Measurements from ENCODE around the gene IGSF23.

DNA sequence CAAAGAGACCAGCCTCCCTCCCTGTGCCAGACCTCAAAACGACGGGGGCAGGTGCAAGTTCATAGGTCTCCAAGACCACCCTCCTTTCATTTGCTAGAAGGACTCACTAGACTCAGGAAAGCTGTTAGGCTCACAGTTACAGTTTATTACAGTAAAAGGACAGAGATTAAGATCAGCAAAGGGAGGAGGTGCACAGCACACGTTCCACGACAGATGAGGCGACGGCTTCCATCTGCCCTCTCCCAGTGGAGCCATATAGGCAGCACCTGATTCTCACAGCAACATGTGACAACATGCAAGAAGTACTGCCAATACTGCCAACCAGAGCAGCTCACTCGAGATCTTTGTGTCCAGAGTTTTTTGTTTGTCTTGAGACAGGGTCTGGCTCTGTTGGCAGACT lies 48.5 kb downstream of the IGSF23 start:
- TF ChIP-seq, protein P1, sequence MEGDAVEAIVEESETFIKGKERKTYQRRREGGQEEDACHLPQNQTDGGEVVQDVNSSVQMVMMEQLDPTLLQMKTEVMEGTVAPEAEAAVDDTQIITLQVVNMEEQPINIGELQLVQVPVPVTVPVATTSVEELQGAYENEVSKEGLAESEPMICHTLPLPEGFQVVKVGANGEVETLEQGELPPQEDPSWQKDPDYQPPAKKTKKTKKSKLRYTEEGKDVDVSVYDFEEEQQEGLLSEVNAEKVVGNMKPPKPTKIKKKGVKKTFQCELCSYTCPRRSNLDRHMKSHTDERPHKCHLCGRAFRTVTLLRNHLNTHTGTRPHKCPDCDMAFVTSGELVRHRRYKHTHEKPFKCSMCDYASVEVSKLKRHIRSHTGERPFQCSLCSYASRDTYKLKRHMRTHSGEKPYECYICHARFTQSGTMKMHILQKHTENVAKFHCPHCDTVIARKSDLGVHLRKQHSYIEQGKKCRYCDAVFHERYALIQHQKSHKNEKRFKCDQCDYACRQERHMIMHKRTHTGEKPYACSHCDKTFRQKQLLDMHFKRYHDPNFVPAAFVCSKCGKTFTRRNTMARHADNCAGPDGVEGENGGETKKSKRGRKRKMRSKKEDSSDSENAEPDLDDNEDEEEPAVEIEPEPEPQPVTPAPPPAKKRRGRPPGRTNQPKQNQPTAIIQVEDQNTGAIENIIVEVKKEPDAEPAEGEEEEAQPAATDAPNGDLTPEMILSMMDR (IDR thresholded peaks at IDR 0.05): no peak
- TF ChIP-seq POLR2A (IDR thresholded peaks at IDR 0.05) (no peak), EP300 (IDR thresholded peaks at IDR 0.05; ENCODE audit: low read depth) (no peak), POLR2AphosphoS5 (IDR thresholded peaks at IDR 0.05) (no peak)

Data from transverse colon (tissue), 4 donors.